ENCODE measurements around the gene GCHFR. TPM values are rescaled to one million over a fixed set of nuclear protein-coding genes. Genes with fewer than 3 reads are reported as not detected.

Gene GCHFR
- total RNA-seq, 4 donors from 2014 or later = 42.5 to 129 (median 97.1) TPM

DNA sequence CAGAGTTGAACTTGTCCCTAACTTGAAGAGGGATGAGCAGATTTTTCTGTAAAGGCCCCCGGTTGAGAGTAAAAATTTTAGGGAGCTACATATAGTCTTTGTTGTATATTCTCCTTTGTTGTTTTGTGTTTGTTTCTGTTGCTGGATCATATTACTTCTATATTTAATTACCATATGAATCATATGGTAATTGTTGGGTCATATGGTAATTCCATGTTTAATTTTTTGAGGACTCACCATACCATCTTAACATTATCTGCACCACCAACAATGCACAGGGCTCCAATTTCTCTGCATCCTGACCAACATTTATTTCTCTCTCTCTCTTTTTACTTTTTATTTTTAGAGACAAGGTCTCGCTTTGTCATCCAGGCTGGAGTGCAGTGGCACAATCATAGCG lies 35.7 kb downstream of the GCHFR start:
- no peak for ATAC-seq (ENCODE audit: low FRiP score)
- DNase-seq (ENCODE audit: low spot score) = no peak
- TF ChIP-seq, protein P1, sequence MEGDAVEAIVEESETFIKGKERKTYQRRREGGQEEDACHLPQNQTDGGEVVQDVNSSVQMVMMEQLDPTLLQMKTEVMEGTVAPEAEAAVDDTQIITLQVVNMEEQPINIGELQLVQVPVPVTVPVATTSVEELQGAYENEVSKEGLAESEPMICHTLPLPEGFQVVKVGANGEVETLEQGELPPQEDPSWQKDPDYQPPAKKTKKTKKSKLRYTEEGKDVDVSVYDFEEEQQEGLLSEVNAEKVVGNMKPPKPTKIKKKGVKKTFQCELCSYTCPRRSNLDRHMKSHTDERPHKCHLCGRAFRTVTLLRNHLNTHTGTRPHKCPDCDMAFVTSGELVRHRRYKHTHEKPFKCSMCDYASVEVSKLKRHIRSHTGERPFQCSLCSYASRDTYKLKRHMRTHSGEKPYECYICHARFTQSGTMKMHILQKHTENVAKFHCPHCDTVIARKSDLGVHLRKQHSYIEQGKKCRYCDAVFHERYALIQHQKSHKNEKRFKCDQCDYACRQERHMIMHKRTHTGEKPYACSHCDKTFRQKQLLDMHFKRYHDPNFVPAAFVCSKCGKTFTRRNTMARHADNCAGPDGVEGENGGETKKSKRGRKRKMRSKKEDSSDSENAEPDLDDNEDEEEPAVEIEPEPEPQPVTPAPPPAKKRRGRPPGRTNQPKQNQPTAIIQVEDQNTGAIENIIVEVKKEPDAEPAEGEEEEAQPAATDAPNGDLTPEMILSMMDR (IDR thresholded peaks at IDR 0.05) = no peak

DNA sequence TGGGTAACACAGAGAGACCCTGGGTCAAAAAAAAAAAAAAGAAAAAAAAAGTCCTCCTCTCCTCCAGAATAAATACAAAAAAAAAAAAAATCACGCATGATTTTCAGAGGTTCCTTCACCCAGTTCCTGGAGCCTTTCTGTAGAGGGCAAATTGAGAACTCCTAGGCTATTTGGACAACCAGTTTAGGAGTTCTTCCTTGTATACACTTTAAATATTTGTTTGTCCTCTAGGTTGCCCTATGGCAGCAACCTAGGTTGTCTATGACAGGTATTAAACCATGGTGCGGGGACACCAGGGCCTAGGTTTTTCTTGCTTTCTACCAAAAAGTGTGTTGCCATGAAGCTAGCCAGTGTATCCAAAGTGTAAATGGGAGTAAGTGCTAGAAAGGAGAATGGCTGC lies 39.2 kb downstream of the GCHFR start:
- TF ChIP-seq, protein P1 (IDR thresholded peaks at IDR 0.05) = no peak
- DNase-seq (ENCODE audit: low spot score) (no peak), ATAC-seq (ENCODE audit: low FRiP score) (no peak)

DNA sequence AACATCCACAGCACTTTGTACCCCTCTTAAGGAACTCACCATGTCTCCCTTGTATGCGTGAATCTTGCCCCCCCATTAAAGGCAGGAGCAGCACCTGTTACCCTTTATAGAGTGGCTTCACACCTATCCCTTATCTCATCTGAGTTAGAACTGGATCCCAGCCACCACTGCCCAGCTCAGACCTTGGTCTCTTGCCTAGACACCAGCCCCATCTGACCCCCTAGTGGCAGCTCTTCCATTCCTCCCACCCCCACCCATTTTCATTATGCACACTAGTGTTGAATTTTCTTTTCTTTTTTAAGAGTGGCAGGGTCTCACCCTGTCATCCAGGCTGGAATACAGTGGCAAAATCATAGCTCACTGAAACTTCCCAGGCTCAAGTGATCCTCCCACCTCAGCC lies 39.8 kb downstream of the GCHFR start:
- DNase-seq (ENCODE audit: low spot score) = no peak
- ATAC-seq (ENCODE audit: low FRiP score) = no peak
- TF ChIP-seq, protein P1 (IDR thresholded peaks at IDR 0.05) = no peak

DNA sequence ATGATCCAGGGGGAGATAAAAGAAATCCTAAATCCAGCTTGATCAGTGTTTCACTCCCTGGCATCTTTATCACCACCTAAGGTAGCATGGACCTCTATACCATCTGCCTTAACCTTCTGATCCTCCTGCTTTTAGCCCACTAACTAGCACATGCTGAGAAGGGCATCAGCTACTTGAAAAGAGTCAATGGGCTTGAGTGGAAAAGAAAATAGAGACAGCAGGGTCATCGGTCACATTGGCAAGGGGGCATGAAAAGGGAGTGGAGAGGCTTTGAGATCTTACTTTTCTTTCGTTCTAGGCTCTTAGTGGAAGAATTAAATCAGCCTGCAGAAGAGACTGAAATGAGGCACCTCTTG lies 42.8 kb downstream of the GCHFR start:
- ATAC-seq (ENCODE audit: low FRiP score) (no peak), DNase-seq (ENCODE audit: low spot score) (no peak)
- TF ChIP-seq, protein P1 (IDR thresholded peaks at IDR 0.05) = no peak

DNA sequence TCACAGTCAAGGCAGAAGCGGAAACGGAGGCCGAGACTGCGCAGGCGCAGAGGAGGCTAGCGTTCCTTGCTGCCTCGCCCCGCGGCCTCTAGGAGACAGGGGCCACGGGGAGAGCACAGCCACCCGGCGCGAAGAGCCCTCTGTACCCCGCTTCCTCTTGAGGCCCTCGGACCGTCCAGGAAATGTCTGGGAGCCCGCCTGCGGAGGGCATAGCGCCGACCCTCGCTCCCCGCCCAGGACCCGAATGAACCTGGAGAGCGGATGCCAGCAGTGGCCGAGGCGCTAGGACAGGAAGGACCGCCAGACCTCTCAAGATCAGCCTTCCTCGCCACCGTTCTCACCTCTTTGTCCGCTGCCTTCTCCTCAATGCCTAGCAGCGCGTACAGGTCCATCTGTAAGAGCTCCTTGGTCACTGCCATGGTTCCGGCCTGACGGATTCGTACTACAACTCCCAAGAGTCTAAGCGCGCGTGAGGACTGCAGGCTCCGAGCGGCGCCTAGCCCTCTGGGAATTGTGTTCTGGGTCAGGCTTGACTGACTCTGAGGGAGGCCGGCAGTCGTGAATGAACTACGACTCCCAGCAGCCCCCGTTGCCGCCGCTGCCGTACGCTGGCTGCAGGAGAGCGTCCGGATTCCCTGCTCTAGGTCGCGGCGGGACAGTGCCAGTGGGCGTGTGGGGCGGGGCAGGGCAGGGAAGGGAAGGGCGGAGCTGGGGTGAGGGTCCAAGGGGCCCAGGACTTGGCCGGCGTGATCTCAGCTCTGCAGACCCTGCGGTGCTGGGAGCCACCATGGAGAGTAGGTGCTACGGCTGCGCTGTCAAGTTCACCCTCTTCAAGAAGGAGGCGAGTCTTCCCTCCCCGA lies 43.4 kb downstream of the GCHFR start, which contains the start of the genes DNAJC17 and ZFYVE19:
Gene DNAJC17, minus strand, starts transcription at position 446 of the 860 bp plus-strand sequence. Its CDS starts 27 bp downstream, at position 419.
Gene ZFYVE19, plus strand, starts transcription at position 62 of the 860 bp plus-strand sequence. Its CDS starts 501 bp downstream, at position 563.
- TF ChIP-seq, protein P1 (IDR thresholded peaks at IDR 0.05) = no peak
- DNase-seq (ENCODE audit: low spot score) = peak; percentile 81
- peak; percentile 100 for ATAC-seq (ENCODE audit: low FRiP score)

DNA sequence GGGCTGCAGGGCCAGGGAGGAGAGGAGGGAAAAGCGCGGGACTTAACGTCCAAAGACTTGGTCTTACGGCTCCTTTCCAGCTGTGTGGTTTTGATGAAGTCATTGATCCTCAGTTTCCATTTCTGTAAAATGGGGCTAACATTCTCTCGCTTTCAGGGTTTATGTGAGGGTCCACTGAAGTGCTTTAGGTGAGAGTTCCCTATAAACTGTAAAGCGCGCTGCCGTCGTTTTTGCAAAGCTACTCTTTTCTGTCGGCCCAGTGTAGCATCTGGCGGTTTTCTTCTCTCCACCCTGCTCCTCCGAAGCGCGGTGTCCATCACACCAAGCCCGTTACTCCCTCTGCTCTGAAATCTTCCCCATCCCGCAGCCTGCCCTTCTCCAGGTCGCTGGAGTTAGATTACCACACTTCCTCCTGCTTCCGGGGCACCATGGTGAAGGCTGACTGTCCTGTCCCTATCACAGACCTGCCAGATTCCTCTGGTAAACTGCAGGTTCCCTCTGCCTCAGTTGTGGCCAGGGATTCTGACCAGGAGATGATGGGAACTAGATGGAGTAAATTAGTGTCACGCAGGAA lies 44.1 kb downstream of the GCHFR start:
- TF ChIP-seq, protein P1 (IDR thresholded peaks at IDR 0.05) = no peak
- DNase-seq (ENCODE audit: low spot score) = no peak
- ATAC-seq (ENCODE audit: low FRiP score) = no peak

Measured in omental fat pad (tissue), 4 donors.